GM18507 (cell line): ENCODE data around the gene SPTBN1.

ENCODE experiments used
- DNase-seq: peaks from one replicate; pipeline ENCODE4 v3.0.0; 2011; ENCODE audit warnings: low read depth; ENCODE audit not compliant: insufficient read length; ENCODE audit errors: extremely low spot score
- FAIRE-seq: peaks from 2 replicates; lab custom pipeline; 2011; peaks lifted over from hg19 to GRCh38; lab: Jason Lieb, UNC

Gene SPTBN1

GRCh38 chr2:54455563-54456361, at the start of gene SPTBN1:
SPTBN1 (plus strand) TSS chr2:54456327; CDS start chr2:54526419, 70,092 bp downstream.
- DNase-seq (no peak), FAIRE-seq (no peak)

- DNase-seq (no peak), FAIRE-seq (no peak)
These were observed 48.4 kb upstream of the SPTBN1 start for GRCh38 chr2:54407693-54408092.

GRCh38 chr2:54408288-54408687, 47.8 kb upstream of the SPTBN1 start:
- no peak for DNase-seq
- no peak for FAIRE-seq

DNA sequence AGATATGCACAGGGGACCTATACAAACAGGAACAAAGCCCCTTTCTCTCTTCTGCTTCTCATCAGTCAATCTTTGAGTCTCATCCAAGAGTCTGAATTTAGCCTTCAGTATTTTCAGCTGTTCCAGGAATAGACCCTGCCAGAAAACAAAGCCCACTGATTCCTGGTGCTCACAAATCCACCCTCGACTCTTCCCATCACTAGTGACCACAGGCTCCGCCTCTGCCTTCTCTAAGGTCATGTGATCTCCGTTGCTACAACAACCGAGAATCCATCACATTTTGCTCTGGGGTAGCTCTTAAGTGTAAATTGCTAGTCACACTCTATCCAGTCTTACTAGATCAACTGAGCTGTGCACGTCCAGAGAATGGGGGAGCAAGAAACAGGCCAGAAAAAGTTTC, 46.4 kb upstream of the SPTBN1 start:
- DNase-seq (no peak), FAIRE-seq (no peak)

DNA sequence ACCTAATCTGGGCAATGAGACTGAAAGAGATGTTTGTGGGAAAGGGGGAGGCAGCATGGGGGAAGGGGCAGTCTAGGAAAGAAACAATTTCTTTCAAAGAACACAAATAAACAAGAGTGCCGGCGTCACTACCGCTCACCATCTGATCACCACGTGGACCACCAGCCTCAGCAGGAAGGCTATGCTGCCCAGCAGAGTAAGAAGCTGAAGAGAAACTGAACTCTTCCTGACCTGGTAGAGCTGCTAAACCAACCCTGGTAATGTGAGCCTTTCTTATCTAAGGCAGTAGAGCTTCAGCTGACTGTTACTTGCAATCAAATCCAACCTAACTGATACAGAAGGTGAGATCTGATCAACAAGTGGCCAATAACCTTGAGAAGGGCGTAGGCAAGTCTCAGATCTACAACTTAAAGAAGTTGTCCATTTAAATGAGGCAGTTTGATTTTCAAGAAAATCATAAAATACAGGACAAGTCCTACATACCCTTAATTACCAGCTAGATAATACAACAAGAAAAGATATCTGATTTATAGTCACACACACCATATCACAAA, 44.2 kb upstream of the SPTBN1 start:
- no peak for FAIRE-seq

GRCh38 chr2:54416166-54416813, 39.8 kb upstream of the SPTBN1 start:
- FAIRE-seq = no peak
- no peak for DNase-seq

More for the DNA sequence above, 44.2 kb upstream of the SPTBN1 start:
- DNase-seq = no peak

- FAIRE-seq = no peak
- DNase-seq = no peak
These were observed 39.2 kb upstream of the SPTBN1 start for GRCh38 chr2:54416938-54417337.

- no peak for DNase-seq
- FAIRE-seq = no peak
These were observed 38.5 kb upstream of the SPTBN1 start for GRCh38 chr2:54417577-54417976.

DNA sequence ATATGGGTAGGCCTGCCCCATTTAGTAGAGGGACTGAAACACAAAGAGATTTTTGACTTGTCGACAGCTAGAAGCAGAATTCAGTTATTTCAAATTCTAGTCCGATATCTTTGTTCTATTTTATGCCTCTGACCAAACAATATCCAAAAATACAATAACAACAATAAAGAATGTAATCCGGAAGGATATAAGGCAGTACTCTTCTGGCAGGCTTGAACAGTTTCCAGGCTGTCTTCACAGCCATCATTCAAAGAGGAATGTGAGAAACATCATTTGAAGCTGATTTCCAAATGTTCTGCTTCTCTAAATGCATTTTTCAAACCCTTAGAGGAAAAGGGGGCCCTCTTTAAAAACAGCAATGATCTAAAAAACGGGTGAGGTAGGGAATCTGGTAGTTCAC, 36.7 kb upstream of the SPTBN1 start:
- FAIRE-seq (no peak), DNase-seq (no peak)

DNA sequence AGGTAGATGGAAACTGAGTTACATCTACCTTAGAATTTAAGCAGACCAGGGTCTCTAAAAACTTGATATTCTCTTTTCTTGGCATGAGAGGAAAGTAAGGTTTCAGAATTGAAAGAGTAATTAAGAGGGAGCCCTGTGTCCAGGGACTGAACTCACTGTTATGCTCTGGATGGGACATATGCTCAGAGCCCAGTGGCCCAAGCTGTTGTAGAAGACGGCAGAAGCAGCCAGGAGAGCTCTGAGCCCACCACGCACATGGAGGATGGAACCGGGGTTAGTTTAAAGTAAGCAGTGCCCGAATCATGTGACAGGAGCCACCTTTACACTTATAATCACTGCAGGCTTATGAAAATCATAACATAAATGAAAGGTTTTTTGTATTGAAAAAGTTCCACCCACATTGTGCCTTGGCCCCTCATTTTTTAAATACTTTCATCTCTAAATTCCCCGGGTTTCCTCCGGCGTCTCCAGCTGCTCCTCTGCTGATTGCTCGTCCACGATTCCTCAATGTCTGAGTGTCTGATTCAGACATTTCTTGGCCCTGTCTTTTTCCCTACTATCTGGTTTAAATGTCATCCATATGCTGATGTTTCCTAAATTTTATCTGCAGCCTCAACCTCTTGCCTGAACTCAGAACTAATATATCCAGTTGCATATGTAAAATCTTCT, 36.1 kb upstream of the SPTBN1 start:
- DNase-seq (no peak), FAIRE-seq (no peak)

GRCh38 chr2:54420524-54421172, 35.5 kb upstream of the SPTBN1 start:
- FAIRE-seq (no peak), DNase-seq (no peak)

- DNase-seq = no peak
- no peak for FAIRE-seq
These were observed 34.0 kb upstream of the SPTBN1 start for GRCh38 chr2:54422072-54422581.

GRCh38 chr2:54423213-54423612, 32.9 kb upstream of the SPTBN1 start:
- FAIRE-seq = no peak
- no peak for DNase-seq

DNA sequence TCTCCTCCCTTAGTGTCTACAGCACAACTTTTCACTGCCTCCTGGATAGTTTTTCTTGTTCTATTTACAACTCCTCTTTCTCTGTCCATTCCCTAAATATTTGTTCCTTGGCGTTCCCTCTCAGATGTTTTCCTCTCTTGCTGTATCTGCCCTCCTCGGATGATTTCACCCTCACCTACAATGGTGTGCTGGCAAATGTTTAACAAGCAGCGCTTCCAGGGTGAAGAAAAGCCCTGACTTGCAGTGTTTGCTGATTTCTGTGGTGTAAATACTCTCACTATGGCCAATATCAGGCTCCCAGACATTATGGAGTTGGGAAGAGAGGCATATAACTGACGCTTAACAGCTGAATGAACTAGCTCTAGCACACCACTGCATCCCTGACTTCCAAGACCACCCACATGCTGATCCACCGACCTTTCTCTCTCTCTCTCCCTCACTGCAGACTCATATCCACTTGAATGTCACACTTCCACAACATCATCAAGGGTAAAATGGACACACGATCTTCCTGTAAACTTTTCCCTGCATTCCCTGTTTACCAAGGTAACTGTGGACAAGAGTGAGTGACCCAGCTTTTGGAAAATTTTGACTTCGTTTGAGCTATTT, 31.5 kb upstream of the SPTBN1 start:
- no peak for FAIRE-seq

DNA sequence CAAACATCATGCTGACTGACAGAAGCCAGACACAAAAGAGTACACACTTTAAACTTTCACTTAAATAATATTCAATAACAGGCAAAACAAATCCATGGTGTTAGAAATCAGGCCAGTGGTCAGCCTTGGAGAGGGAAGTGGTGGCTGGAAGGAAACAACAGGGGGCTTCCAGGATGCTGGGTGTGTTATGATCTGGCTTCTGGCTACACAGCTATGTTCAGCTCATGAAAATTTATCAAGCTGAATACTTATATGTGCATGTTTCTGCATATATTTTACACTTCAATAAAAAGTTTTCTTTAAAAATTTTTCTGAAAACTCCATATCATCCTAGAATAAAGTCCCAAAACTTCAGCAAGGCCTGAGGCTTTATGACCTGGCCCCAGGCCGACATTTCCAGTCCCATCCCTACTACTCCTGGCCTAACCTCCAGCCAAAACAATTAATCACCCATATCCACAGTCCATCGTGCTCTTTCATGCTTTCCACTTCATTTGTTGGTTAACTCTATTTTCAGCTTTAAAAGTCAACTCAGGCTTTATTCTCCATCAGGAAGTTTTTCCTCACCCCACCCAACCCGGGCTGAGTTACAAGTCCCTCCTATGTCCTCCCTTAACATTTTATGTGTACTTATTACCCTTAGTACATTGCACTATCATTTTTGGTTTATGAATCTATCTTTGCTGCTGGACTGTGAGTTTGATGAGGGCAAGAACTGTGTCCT, 27.9 kb upstream of the SPTBN1 start:
- no peak for FAIRE-seq
- no peak for DNase-seq

More for the DNA sequence above, 31.5 kb upstream of the SPTBN1 start:
- no peak for DNase-seq

- FAIRE-seq (no peak), DNase-seq (no peak)
These were observed 27.1 kb upstream of the SPTBN1 start for GRCh38 chr2:54429054-54429453.

DNA sequence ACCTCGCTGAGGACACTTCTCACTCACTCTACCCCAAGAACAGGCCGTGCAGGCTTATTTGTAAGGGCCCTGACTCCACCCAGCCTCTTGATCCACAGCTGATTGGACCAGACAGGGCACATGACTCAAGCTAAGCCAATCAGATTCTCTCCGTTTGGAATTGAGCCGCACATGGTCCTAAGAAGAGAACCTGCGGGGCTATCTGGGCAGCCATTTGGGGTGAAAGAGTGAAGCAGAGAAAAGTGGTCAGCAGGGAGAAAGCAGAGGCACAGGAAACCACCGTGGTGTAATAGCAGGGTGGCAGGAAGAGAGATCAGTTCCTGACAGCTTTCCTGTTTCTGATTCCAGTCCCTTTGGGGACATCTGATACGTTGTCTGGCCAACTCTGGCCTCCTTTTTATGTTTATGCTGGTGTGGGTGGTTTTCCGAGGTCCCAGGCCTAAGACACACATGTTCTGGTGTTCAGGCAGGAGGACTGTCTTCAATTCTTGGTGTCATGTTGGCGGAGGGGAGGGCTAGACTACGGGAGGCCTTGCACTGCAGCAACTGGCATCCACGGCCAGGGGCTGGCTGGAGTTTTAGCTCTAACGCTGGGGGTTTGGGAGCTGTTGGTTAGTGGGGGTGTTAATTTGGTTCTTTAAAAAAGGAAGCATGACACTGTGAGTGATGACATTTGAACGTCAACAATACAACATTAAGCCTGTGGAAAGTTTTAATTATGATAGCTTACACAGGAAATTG, 26.1 kb upstream of the SPTBN1 start:
- FAIRE-seq (no peak), DNase-seq (no peak)

- FAIRE-seq (no peak), DNase-seq (no peak)
These were observed 25.5 kb upstream of the SPTBN1 start for GRCh38 chr2:54430649-54431048.
